Sigmoid colon (tissue), 7 donors: ENCODE data around the gene MYBPC1. TPM values are rescaled to one million over a fixed set of nuclear protein-coding genes. Genes with fewer than 3 reads are reported as not detected.
A peak's percentile ranks its signal among the peaks of the same experiment; 100 is the strongest.

ENCODE experiments used
- DNase-seq: peaks from one replicate; pipeline ENCODE4 v3.0.0-alpha.2; 2019
- H3K27ac ChIP-seq, 4 donors: fragments of 200-600 bp; sonication (generic); one replicate each; pipeline ENCODE4 v1.5.1; 2016 to 2019; ENCODE audit warnings: mild to moderate bottlenecking in 1 of 4
- H3K27me3 ChIP-seq, 3 donors: fragments of 200-600 bp; sonication (generic); one replicate each; pipeline ENCODE4 v1.5.1; 2019; ENCODE audit warnings: mild to moderate bottlenecking in 1 of 3
- H3K36me3 ChIP-seq, 4 donors: fragments of 200-600 bp; sonication (generic); one replicate each; pipeline ENCODE4 v1.5.1; 2016 to 2019
- H3K4me1 ChIP-seq, 4 donors: fragments of 200-600 bp; sonication (generic); one replicate each; pipeline ENCODE4 v1.5.1; 2017 to 2019
- H3K4me3 ChIP-seq, 4 donors: fragments of 200-600 bp; sonication (generic); one replicate each; pipeline ENCODE4 v1.5.1; 2017 to 2019; ENCODE audit warnings: mild to moderate bottlenecking in 2 of 4, moderate library complexity in 1 of 4
- H3K9me3 ChIP-seq, 4 donors: fragments of 200-600 bp in 3 of 4; sonication (generic) in 3 of 4; one replicate each; pipeline versions ENCODE4 v1.5.1 to v1.6.1; 2013 to 2019
- EP300 ChIP-seq, 4 donors: sonication (generic); formaldehyde crosslinking; IDR thresholded peaks; one replicate each; pipeline ENCODE4 v1.6.1; 2017; ENCODE audit warnings: antibody characterized with exemption in 4 of 4
- POLR2A ChIP-seq, 2 donors: fragments of 450-650 bp; IDR thresholded peaks; one replicate each; pipeline ENCODE4 v1.6.1; 2016; ENCODE audit warnings: antibody characterized with exemption in 2 of 2, mild to moderate bottlenecking in 2 of 2, moderate library complexity in 2 of 2
- POLR2AphosphoS5 ChIP-seq, 4 donors: sonication (generic); formaldehyde crosslinking; IDR thresholded peaks; one replicate each; pipeline ENCODE4 v1.6.1; 2017; ENCODE audit warnings: antibody characterized with exemption in 4 of 4
- WGBS, 2 donors: extraction: QIAGEN DNeasy Blood & Tissue Kit; methylation state at CpG; one replicate each; pipeline ENCODE4 v1.1.7; 2013; 5-methylcytosine and 5-hydroxymethylcytosine counted together
- intact Hi-C: fragments of 100-400 bp; cut with DNase I; formaldehyde crosslinking; loops from one replicate; pipeline ENCODE4 v1.15.1; 2023
- polyA plus RNA-seq, 3 donors: library from polyadenylated mRNA; stranded (reverse); fragments of 200-250 nt; gene quantifications; one replicate each; pipeline ENCODE4 v1.2.3, GENCODE V29; 2013
- total RNA-seq, 4 donors: library from RNA; depleted of rRNA; stranded (reverse); fragments of >200 nt; gene quantifications; one replicate each; pipeline ENCODE4 v1.1.0, GENCODE V29; 2016
- TF ChIP-seq, protein P1 (sequence below), 4 experiments: fragments of 450-650 bp in 3 of 4; fragments of 200-600 bp in 1 of 4; IDR thresholded peaks; one replicate each; pipeline ENCODE4 v1.5.1; 2016 to 2019; ENCODE audit warnings: antibody characterized with exemption in 4 of 4, mild to moderate bottlenecking in 3 of 4, moderate library complexity in 2 of 4
- donor health status: healthy with polysubstance abuse.
- donor health status: Bipolar disorder and iron deficiency.
- donor health status: healthy.

The MYBPC1 gene
- total and polyA plus RNA-seq, 7 donors: 0.16 to 18.6 (median 2.1) TPM

DNA sequence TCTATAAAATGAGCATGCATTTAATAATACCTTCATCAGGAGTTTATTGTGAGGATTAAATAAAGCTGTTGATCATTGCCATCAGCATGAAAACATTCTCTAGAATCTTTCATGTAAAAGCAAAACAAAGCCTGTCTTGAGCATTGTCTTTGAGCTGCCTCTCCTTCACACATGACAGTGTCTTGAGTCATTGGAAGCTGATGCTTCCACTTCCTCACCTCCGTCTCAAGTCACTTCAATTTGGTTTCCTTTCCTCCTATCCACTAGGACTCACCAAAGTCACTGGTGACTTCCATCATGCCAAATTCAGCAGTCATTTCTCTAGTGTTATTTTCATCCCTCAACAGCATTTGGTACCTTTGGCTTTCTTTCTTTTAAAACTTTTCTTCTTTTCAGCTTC, 31.6 kb upstream of the MYBPC1 start:
- H3K27me3 ChIP-seq: no peaks in the 10 kb centered on the region
- TF ChIP-seq POLR2A (IDR thresholded peaks at IDR 0.05): no peak
- no peak for TF ChIP-seq EP300 (IDR thresholded peaks at IDR 0.05)
- no peak for TF ChIP-seq POLR2AphosphoS5 (IDR thresholded peaks at IDR 0.05)
- H3K4me1 ChIP-seq: no peaks in the 10 kb centered on the region
- no peak overlapping the region for H3K27ac ChIP-seq
- no peaks in the 10 kb centered on the region for H3K36me3 ChIP-seq
- intact Hi-C loops: no loop called here
- no peak for DNase-seq
- WGBS, 2 donors: 74 to 85% methylated on average over 1 of the region's 1 CpG
- H3K4me3 ChIP-seq: no peak overlapping the region
- no peaks in the 10 kb centered on the region for H3K9me3 ChIP-seq

DNA sequence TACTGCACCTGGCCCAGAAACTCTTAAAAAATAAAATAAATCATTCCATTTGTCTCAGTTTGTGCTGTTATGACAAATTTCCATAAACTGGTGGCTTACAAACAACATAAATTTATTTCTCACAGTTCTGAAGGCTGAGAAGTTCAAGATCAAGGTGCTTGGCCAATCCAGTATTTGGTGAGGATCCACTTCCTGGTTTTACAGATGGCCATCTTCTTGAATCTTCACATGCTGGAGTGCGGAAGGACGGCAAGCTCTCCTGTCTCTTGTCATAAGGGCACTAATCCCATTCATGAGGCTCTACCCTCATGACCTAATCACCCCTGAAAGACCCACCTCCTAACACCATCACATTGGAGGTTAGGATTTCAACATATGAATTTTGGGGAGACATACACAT, 29.9 kb upstream of the MYBPC1 start:
- Histone ChIP-seq H3K4me1 (no peaks in the 10 kb centered on the region), H3K36me3 (no peaks in the 10 kb centered on the region), H3K4me3 (no peak overlapping the region), H3K27me3 (no peaks in the 10 kb centered on the region), H3K27ac (no peak overlapping the region), H3K9me3 (no peaks in the 10 kb centered on the region)
- no peak for DNase-seq
- intact Hi-C loops: no loop called here
- TF ChIP-seq POLR2AphosphoS5 (IDR thresholded peaks at IDR 0.05): no peak
- no peak for TF ChIP-seq POLR2A (IDR thresholded peaks at IDR 0.05)
- 48 to 78% methylated on average over 2 of the region's 2 CpGs for WGBS, 2 donors

DNA sequence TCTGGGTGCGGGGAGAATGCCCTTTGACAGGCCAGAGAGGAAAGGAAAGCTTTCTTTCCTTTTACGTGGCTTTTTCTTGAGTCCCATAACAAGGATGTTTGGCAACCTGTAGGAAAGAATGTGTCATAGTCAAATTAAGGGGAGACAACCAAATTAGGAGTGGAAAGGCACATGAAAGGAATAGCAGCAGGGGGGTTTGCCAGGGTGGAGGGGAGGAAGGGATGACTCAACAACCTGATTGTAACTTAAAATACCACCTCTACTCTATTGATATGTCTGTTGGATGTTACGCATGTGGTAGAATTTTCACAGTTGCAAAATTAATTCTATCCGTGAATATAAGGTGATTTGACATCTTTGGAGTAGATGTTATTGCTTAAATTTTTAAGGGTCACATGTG, 28.5 kb upstream of the MYBPC1 start:
- H3K4me1 ChIP-seq: no peaks in the 10 kb centered on the region
- WGBS, 2 donors: 60 to 77% methylated on average over 4 of the region's 4 CpGs
- TF ChIP-seq, protein P1, sequence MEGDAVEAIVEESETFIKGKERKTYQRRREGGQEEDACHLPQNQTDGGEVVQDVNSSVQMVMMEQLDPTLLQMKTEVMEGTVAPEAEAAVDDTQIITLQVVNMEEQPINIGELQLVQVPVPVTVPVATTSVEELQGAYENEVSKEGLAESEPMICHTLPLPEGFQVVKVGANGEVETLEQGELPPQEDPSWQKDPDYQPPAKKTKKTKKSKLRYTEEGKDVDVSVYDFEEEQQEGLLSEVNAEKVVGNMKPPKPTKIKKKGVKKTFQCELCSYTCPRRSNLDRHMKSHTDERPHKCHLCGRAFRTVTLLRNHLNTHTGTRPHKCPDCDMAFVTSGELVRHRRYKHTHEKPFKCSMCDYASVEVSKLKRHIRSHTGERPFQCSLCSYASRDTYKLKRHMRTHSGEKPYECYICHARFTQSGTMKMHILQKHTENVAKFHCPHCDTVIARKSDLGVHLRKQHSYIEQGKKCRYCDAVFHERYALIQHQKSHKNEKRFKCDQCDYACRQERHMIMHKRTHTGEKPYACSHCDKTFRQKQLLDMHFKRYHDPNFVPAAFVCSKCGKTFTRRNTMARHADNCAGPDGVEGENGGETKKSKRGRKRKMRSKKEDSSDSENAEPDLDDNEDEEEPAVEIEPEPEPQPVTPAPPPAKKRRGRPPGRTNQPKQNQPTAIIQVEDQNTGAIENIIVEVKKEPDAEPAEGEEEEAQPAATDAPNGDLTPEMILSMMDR (IDR thresholded peaks at IDR 0.05): no peak
- TF ChIP-seq EP300 (IDR thresholded peaks at IDR 0.05) (no peak), POLR2AphosphoS5 (IDR thresholded peaks at IDR 0.05) (no peak), POLR2A (IDR thresholded peaks at IDR 0.05) (no peak)
- no peaks in the 10 kb centered on the region for H3K27me3 ChIP-seq
- no peaks in the 10 kb centered on the region for H3K36me3 ChIP-seq
- no peaks in the 10 kb centered on the region for H3K9me3 ChIP-seq
- no peak overlapping the region for H3K27ac ChIP-seq
- H3K4me3 ChIP-seq: no peak overlapping the region
- intact Hi-C loops: no loop called here
- DNase-seq: no peak

DNA sequence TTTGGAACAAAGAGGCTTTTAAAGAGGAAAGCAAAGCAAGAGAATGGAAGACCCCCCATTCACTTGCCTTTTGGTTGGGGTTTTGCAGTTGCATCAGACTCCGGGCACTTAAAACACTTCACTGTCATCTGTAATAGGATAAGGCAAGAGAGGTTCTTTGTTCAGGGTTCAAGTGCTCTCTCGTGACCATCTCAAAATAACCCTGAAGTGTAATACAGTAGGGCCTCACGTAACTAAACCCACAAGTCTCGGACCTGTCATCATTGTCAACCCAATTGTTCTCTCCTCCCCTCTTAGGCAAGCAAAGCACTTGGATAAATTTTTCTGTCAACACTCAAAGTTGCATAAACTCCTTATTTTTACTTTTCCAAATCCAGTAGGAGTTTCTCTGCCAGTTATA, 26.9 kb upstream of the MYBPC1 start:
- H3K27ac ChIP-seq: no peak overlapping the region
- WGBS, 2 donors: 89 to 93% methylated on average over 4 of the region's 4 CpGs
- no peak for DNase-seq
- TF ChIP-seq, protein P1 (IDR thresholded peaks at IDR 0.05): no peak
- no peak for TF ChIP-seq POLR2A (IDR thresholded peaks at IDR 0.05)
- H3K27me3 ChIP-seq: no peaks in the 10 kb centered on the region
- no peak overlapping the region for H3K4me3 ChIP-seq
- intact Hi-C loops: no loop called here
- H3K9me3 ChIP-seq: no peaks in the 10 kb centered on the region
- H3K36me3 ChIP-seq: no peaks in the 10 kb centered on the region
- no peaks in the 10 kb centered on the region for H3K4me1 ChIP-seq

DNA sequence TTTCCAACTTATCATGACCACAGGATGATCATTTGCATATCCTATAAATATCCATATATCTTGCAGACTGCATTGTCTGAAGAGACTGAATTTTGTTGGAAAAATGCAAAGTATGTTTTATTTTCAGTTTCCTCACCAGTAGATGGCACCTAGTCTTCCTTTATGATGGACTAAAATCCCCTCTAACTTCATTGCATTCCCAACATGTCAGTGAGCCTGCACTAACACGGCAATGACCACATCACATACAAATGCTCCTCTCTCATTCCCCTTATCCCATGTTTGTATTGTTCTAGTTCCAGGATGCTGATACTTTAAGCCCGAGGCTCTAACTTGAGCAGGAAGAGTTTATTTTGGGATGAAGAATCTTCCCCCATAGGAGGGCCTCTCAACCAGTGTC, 24.7 kb upstream of the MYBPC1 start:
- H3K27ac ChIP-seq: no peak overlapping the region
- H3K4me1 ChIP-seq: no peaks in the 10 kb centered on the region
- no peaks in the 10 kb centered on the region for H3K36me3 ChIP-seq
- TF ChIP-seq POLR2A (IDR thresholded peaks at IDR 0.05): no peak
- TF ChIP-seq, protein P1 (IDR thresholded peaks at IDR 0.05): peak in 2 of 4 experiments; percentile 10 to 20
- intact Hi-C loops: no loop called here
- no peak for DNase-seq
- no peaks in the 10 kb centered on the region for H3K9me3 ChIP-seq
- 0 to 7% methylated on average over 2 of the region's 2 CpGs for WGBS, 2 donors
- no peaks in the 10 kb centered on the region for H3K27me3 ChIP-seq
- no peak overlapping the region for H3K4me3 ChIP-seq

DNA sequence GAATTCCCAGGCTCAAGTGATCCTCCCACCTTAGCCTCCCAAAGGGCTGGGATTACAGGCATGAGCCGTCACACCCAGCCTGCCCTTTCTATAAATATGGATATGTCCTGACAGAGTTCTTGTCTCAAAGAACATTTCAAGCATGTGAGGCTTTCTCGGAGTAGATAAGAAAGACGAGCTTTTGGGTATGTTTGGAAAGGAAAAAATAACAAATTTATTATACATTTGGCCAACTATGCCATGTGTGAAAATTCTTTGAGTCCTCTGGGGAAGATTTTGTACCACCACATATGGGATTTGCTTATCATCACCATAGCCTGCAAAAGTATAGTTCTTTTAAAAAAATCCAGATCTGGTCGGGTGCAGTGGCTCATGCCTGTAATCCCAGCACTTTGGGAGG, 23.7 kb upstream of the MYBPC1 start:
- no peak for DNase-seq
- Histone ChIP-seq H3K9me3 (no peaks in the 10 kb centered on the region), H3K4me3 (no peak overlapping the region), H3K27me3 (no peaks in the 10 kb centered on the region), H3K27ac (no peak overlapping the region), H3K36me3 (no peaks in the 10 kb centered on the region), H3K4me1 (no peaks in the 10 kb centered on the region)
- intact Hi-C loops: no loop called here
- TF ChIP-seq, protein P1 (IDR thresholded peaks at IDR 0.05): no peak
- no peak for TF ChIP-seq POLR2AphosphoS5 (IDR thresholded peaks at IDR 0.05)
- TF ChIP-seq POLR2A (IDR thresholded peaks at IDR 0.05): no peak
- no peak for TF ChIP-seq EP300 (IDR thresholded peaks at IDR 0.05)
- WGBS, 2 donors: 72 to 83% methylated on average over 4 of the region's 4 CpGs
